PC-3 (cell line): ENCODE results near the gene ENOX2. TPM values are rescaled to one million over a fixed set of nuclear protein-coding genes. Genes with fewer than 3 reads are reported as not detected.

Experiments used
- ATAC-seq: fragments of 200-7000 bp; cut with Tn5 transposase; 2 replicates; pipeline ENCODE4 v1.9.1; 2020; ENCODE audit warnings: mild to moderate bottlenecking, moderate library complexity
- BruUV-seq: library from RNA; stranded (reverse); fragments of 400-500 nt; replicated peaks from 2 replicates; lab custom pipeline; 2021; lab: Mats Ljungman, UMichigan
- CTCF ChIA-PET: fragments of 300-600 bp; sonication (Branson Sonifier 250); formaldehyde crosslinking; loops from one replicate; lab custom pipeline; 2022; ENCODE audit warnings: antibody characterized with exemption; lab: Charles Lee
- POLR2A ChIA-PET: fragments of 300-600 bp; sonication (Branson Sonifier 250); formaldehyde crosslinking; loops from one replicate; lab custom pipeline; 2022; ENCODE audit warnings: antibody characterized with exemption; ENCODE audit not compliant: unreplicated experiment; lab: Charles Lee
- DNase-seq: peaks from one replicate; pipeline ENCODE4 v3.0.0-alpha.2; 2015
- H2AFZ ChIP-seq: fragments of 300-600 bp; sonication (generic); 2 replicates; pipeline ENCODE4 v1.6.0; 2016; ENCODE audit warnings: antibody characterized with exemption, low read length
- H3F3A ChIP-seq: fragments of 300-600 bp; sonication (generic); one replicate; pipeline ENCODE4 v1.6.0; 2017; ENCODE audit warnings: antibody characterized with exemption, low read length, control low read depth, mild to moderate bottlenecking; ENCODE audit not compliant: unreplicated experiment
- H3K27ac ChIP-seq: fragments of 300-600 bp; sonication (generic); 2 replicates; pipeline ENCODE4 v1.5.1; 2016; ENCODE audit warnings: mild to moderate bottlenecking, low read length
- H3K27me3 ChIP-seq: fragments of 300-600 bp; sonication (generic); 2 replicates; pipeline ENCODE4 v1.6.1; 2016; ENCODE audit warnings: low read length, mixed read lengths
- H3K36me3 ChIP-seq: fragments of 300-600 bp; sonication (generic); 2 replicates; pipeline ENCODE4 v1.6.1; 2016; ENCODE audit warnings: low read depth, mixed run types, low read length, mixed read lengths
- H3K4me1 ChIP-seq: fragments of 300-600 bp; sonication (generic); 2 replicates; pipeline ENCODE4 v1.5.1; 2016; ENCODE audit warnings: low read length; ENCODE audit not compliant: insufficient read depth
- H3K4me2 ChIP-seq: fragments of 300-600 bp; sonication (generic); 2 replicates; pipeline ENCODE4 v1.6.0; 2016; ENCODE audit warnings: low read length
- H3K4me3 ChIP-seq: fragments of 300-600 bp; sonication (generic); 2 replicates; pipeline ENCODE4 v1.5.1; 2016; ENCODE audit warnings: mild to moderate bottlenecking, low read length, mixed read lengths
- H3K79me2 ChIP-seq: fragments of 300-600 bp; sonication (generic); 2 replicates; pipeline ENCODE4 v1.6.1; 2017; ENCODE audit warnings: low read length, mixed read lengths
- H3K9ac ChIP-seq: fragments of 300-600 bp; sonication (generic); 2 replicates; pipeline ENCODE4 v1.6.0; 2016; ENCODE audit warnings: mild to moderate bottlenecking, low read length
- H3K9me2 ChIP-seq: fragments of 300-600 bp; sonication (generic); replicated peaks from 2 replicates; pipeline ENCODE4 v1.6.1; 2016; ENCODE audit warnings: mixed run types, low read length, mixed read lengths
- H3K9me3 ChIP-seq: fragments of 300-600 bp; sonication (generic); 2 replicates; pipeline ENCODE4 v1.6.1; 2016; ENCODE audit warnings: low read length, mixed read lengths
- H4K20me1 ChIP-seq: fragments of 300-600 bp; sonication (generic); 2 replicates; pipeline ENCODE4 v1.6.1; 2016; ENCODE audit warnings: low read length, mixed read lengths
- EZH2 ChIP-seq: fragments of 300-600 bp; sonication (generic); IDR thresholded peaks from one replicate; pipeline ENCODE4 v1.6.1; 2017; ENCODE audit warnings: antibody characterized with exemption, mild to moderate bottlenecking, low read length; ENCODE audit not compliant: unreplicated experiment
- EZH2phosphoT487 ChIP-seq: fragments of 300-600 bp; sonication (generic); IDR thresholded peaks from 2 replicates; pipeline ENCODE4 v1.6.1; 2018; ENCODE audit warnings: mild to moderate bottlenecking, antibody characterized with exemption, low read length, borderline replicate concordance
- intact Hi-C: fragments of 100-400 bp; cut with micrococcal nuclease; formaldehyde crosslinking; loops from 2 replicates; pipeline ENCODE4 v1.9.0; 2023
- total RNA-seq: library from RNA; depleted of rRNA; stranded (reverse); fragments of >200 nt; gene quantifications from 2 replicates; pipeline ENCODE4 v1.2.3, GENCODE V29; 2014
- TF ChIP-seq, protein P1 (sequence below): fragments of 300-600 bp; sonication (generic); conservative IDR thresholded peaks from 2 replicates; pipeline ENCODE4 v1.5.1; 2017; ENCODE audit warnings: antibody characterized with exemption, low read depth, mild to moderate bottlenecking, low read length

Gene ENOX2
- total RNA-seq, 1 experiment from 2014 or later: 11.8 TPM

- POLR2A ChIA-PET: no interaction called here
Measured at GRCh38 chrX:130636277-130636676, 266.7 kb downstream of the ENOX2 start.

GRCh38 chrX:130631011-130631410, 272.0 kb downstream of the ENOX2 start:
- DNase-seq: no peak
- Histone ChIP-seq H3K9me3 (no peaks in the 10 kb centered on the region), H3K79me2 (no peaks in the 10 kb centered on the region), H3K4me1 (no peaks in the 10 kb centered on the region), H2AFZ (no peak overlapping the region), H3K9me2 (no peaks in the 10 kb centered on the region), H4K20me1 (no peaks in the 10 kb centered on the region), H3K36me3 (no peaks in the 10 kb centered on the region), H3K4me2 (no peak overlapping the region), H3K9ac (no peak overlapping the region), H3F3A (no peaks in the 10 kb centered on the region), H3K4me3 (no peak overlapping the region), H3K27me3 (no peaks in the 10 kb centered on the region), H3K27ac (no peak overlapping the region)
- ChIA-PET POLR2A (no interaction called here), CTCF (no interaction called here)
- BruUV-seq: no TSS peak
- intact Hi-C loops: no loop called here
- TF ChIP-seq EZH2: no peak
- no peak for TF ChIP-seq EZH2phosphoT487
- TF ChIP-seq, protein P1, sequence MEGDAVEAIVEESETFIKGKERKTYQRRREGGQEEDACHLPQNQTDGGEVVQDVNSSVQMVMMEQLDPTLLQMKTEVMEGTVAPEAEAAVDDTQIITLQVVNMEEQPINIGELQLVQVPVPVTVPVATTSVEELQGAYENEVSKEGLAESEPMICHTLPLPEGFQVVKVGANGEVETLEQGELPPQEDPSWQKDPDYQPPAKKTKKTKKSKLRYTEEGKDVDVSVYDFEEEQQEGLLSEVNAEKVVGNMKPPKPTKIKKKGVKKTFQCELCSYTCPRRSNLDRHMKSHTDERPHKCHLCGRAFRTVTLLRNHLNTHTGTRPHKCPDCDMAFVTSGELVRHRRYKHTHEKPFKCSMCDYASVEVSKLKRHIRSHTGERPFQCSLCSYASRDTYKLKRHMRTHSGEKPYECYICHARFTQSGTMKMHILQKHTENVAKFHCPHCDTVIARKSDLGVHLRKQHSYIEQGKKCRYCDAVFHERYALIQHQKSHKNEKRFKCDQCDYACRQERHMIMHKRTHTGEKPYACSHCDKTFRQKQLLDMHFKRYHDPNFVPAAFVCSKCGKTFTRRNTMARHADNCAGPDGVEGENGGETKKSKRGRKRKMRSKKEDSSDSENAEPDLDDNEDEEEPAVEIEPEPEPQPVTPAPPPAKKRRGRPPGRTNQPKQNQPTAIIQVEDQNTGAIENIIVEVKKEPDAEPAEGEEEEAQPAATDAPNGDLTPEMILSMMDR: no peak
- no peak for ATAC-seq

More at GRCh38 chrX:130636277-130636676, 266.7 kb downstream of the ENOX2 start:
- ATAC-seq: no peak
- DNase-seq: no peak
- no peaks in the 10 kb centered on the region for H3K79me2 ChIP-seq
- no peaks in the 10 kb centered on the region for H3K9me2 ChIP-seq
- intact Hi-C loops: no loop called here
- H3K9ac ChIP-seq: no peak overlapping the region
- no peaks in the 10 kb centered on the region for H3F3A ChIP-seq
- H3K27me3 ChIP-seq: no peaks in the 10 kb centered on the region
- no peak overlapping the region for H3K4me2 ChIP-seq
- H4K20me1 ChIP-seq: no peaks in the 10 kb centered on the region
- no peak for TF ChIP-seq EZH2
- TF ChIP-seq EZH2phosphoT487: no peak
- TF ChIP-seq, protein P1: no peak
- BruUV-seq: no TSS peak
- H3K4me1 ChIP-seq: no peaks in the 10 kb centered on the region
- CTCF ChIA-PET: no interaction called here
- H2AFZ ChIP-seq: no peak overlapping the region
- no peaks in the 10 kb centered on the region for H3K36me3 ChIP-seq
- no peak overlapping the region for H3K27ac ChIP-seq
- no peak overlapping the region for H3K4me3 ChIP-seq
- no peaks in the 10 kb centered on the region for H3K9me3 ChIP-seq

DNA sequence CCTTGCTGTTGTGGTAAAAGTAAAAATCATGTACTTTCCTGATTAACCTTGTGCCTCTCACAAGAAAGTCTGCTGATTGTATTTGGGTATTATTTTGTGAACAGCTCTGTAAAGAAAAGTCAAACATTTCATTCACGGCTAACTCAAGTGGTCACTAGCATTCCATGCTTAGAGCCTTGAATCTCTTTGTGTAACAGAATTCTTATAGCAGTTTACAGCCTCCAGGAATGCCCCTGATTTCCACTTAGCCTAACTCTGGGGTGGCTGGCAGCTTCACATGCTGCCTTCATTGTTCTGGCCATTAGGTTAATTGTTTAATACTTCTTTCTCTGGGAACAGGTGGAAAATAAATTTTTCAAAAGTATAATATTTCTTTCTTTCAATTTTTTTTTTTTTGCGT, 274.5 kb downstream of the ENOX2 start:
- ATAC-seq (no peak), DNase-seq (no peak)
- no peak overlapping the region for H3K9ac ChIP-seq
- ChIA-PET POLR2A (no interaction called here), CTCF (interaction anchor here (0.9 kb wide), 1 partner anchor 97 kb away, joined by 3 read pairs; no protein-coding TSS in a partner anchor)
- no peaks in the 10 kb centered on the region for H3F3A ChIP-seq
- H3K36me3 ChIP-seq: no peaks in the 10 kb centered on the region
- no peak overlapping the region for H3K27ac ChIP-seq
- intact Hi-C loops: no loop called here
- TF ChIP-seq EZH2 (no peak), EZH2phosphoT487 (no peak)
- TF ChIP-seq, protein P1: no peak
- no peaks in the 10 kb centered on the region for H3K4me1 ChIP-seq
- H3K9me2 ChIP-seq: no peaks in the 10 kb centered on the region
- no peaks in the 10 kb centered on the region for H4K20me1 ChIP-seq
- H3K4me2 ChIP-seq: no peak overlapping the region
- H3K9me3 ChIP-seq: no peaks in the 10 kb centered on the region
- no TSS peak for BruUV-seq
- H2AFZ ChIP-seq: no peak overlapping the region
- H3K27me3 ChIP-seq: no peaks in the 10 kb centered on the region
- H3K79me2 ChIP-seq: no peaks in the 10 kb centered on the region
- H3K4me3 ChIP-seq: no peak overlapping the region
